Fibroblast of lung (primary cell): Measurements from ENCODE around the gene MYO1E. TPM values are rescaled to one million over a fixed set of nuclear protein-coding genes. Genes with fewer than 3 reads are reported as not detected.

ENCODE experiments used
- DNase-seq, 2 donors: peaks; one replicate each; pipeline versions ENCODE4 v3.0.0 to v3.0.0-alpha.2; 2010; ENCODE audit warnings: low read depth in 2 of 2
- H2AFZ ChIP-seq: 2 replicates; pipeline ENCODE4 v1.5.1; 2012; ENCODE audit warnings: low read length, control low read depth, inconsistent platforms
- H3K27ac ChIP-seq: 2 replicates; pipeline ENCODE4 v1.5.1; 2011; ENCODE audit warnings: low read length, control low read depth; ENCODE audit not compliant: insufficient read depth
- H3K27me3 ChIP-seq: 2 replicates; pipeline ENCODE4 v1.5.1; 2011; ENCODE audit warnings: mild to moderate bottlenecking, low read length; ENCODE audit not compliant: control insufficient read depth, insufficient read depth
- H3K36me3 ChIP-seq: 2 replicates; pipeline ENCODE4 v1.5.1; 2011; ENCODE audit warnings: low read length; ENCODE audit not compliant: control insufficient read depth, insufficient read depth
- H3K4me1 ChIP-seq: 2 replicates; pipeline ENCODE4 v1.5.1; 2011; ENCODE audit warnings: low read length; ENCODE audit not compliant: control insufficient read depth, insufficient read depth; ENCODE audit errors: extremely low read depth
- H3K4me2 ChIP-seq: 2 replicates; pipeline ENCODE4 v1.5.1; 2011; ENCODE audit warnings: low read length, control low read depth; ENCODE audit not compliant: insufficient read depth; ENCODE audit errors: extremely low read depth
- H3K4me3 ChIP-seq, 4 experiments: fragments of 200-600 bp in 1 of 4; sonication (generic) in 1 of 4; replicated peaks in 1 of 4; 2 replicates each; pipeline ENCODE4 v1.5.1; 2011 to 2016; ENCODE audit warnings: low read length in 4 of 4, low read depth in 3 of 4, mild to moderate bottlenecking in 3 of 4, control low read depth in 2 of 4, inconsistent platforms in 1 of 4, mixed read lengths in 1 of 4; ENCODE audit not compliant: insufficient read depth in 1 of 4; ENCODE audit errors: control extremely low read depth in 1 of 4
- H3K79me2 ChIP-seq: 2 replicates; pipeline ENCODE4 v1.5.1; 2012; ENCODE audit warnings: mild to moderate bottlenecking, low read length, inconsistent platforms; ENCODE audit not compliant: control insufficient read depth, insufficient read depth
- H3K9ac ChIP-seq: 2 replicates; pipeline ENCODE4 v1.5.1; 2011; ENCODE audit warnings: mild to moderate bottlenecking, low read length, control low read depth; ENCODE audit not compliant: insufficient read depth
- H3K9me3 ChIP-seq: 2 replicates; pipeline ENCODE4 v1.5.1; 2012; ENCODE audit warnings: low read depth, low read length; ENCODE audit not compliant: control insufficient read depth, insufficient read depth
- H4K20me1 ChIP-seq: 2 replicates; pipeline ENCODE4 v1.5.1; 2011; ENCODE audit warnings: low read length; ENCODE audit not compliant: control insufficient read depth, insufficient read depth; ENCODE audit errors: extremely low read depth
- EZH2 ChIP-seq: IDR thresholded peaks from 2 replicates; pipeline ENCODE4 v1.5.1; 2012; ENCODE audit warnings: low read length, control low read depth, mild to moderate bottlenecking; ENCODE audit errors: missing control alignments
- polyA plus RNA-seq, 2 donors: library from polyadenylated mRNA; depleted of rRNA in 1 of 2; stranded (reverse) in 1 of 2; unstranded in 1 of 2; fragments of >200 nt; gene quantifications; 2 replicates each; pipeline ENCODE4 v1.2.1, GENCODE V29; 2011 to 2012; ENCODE audit warnings: missing spikeins in 1 of 2
- total RNA-seq: library from RNA; depleted of rRNA; stranded (reverse); fragments of >200 nt; gene quantifications from 2 replicates; pipeline ENCODE4 v1.2.1, GENCODE V29; 2014
- TF ChIP-seq, protein P1 (sequence below), 2 donors: IDR thresholded peaks in 1 of 2; conservative IDR thresholded peaks in 1 of 2; 1 replicate in 1 of 2; 2 replicates in 1 of 2; pipeline ENCODE4 v1.5.1; 2011 to 2012; ENCODE audit warnings: low read length in 2 of 2, control low read depth in 1 of 2, inconsistent platforms in 1 of 2, low read depth in 1 of 2, mild to moderate bottlenecking in 1 of 2

MYO1E gene
- total and polyA plus RNA-seq, 2 donors (not counting 1 experiment from before 2014, with no cell fraction given), result 27.6 to 84.0 TPM

DNA sequence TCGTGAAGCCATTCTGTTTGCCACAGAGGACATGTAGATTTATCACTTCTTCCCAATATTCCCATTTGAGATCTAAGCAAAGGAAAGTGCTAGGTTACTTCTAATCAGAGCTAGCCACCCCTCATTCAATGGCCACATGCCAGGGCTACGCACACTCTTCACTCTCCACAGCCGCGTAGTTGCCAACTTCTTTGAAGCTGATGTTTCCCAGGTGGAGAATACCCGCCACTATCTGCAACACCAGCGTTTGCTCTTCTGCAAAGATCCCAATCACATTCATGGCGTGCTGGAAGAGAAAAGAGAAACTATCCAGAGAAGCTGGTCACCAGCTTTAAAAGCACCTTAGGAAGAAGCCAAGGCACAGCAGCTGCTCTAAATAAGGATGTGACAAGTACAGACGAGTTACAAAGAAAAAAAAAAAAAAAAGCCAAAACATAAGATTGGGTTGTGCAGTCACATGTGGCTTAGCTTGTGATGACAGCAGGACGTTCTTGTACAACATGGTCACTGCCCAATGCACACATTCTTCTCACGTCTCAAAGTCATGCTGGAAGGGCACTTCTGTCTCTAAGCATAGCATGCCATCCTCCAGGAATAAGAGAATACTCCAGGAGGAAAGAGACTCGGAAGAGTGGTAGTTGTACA, 149.6 kb downstream of the MYO1E start:
- no peak overlapping the region for H3K9ac ChIP-seq
- H3K4me3 ChIP-seq, result no peak overlapping the region
- no peak overlapping the region for H3K4me2 ChIP-seq
- H3K4me1 ChIP-seq, result peaks cover 9% of the 10 kb centered on the region
- no peak for DNase-seq
- H4K20me1 ChIP-seq, result no peaks in the 10 kb centered on the region
- H3K79me2 ChIP-seq, result no peaks in the 10 kb centered on the region
- TF ChIP-seq, protein P1, sequence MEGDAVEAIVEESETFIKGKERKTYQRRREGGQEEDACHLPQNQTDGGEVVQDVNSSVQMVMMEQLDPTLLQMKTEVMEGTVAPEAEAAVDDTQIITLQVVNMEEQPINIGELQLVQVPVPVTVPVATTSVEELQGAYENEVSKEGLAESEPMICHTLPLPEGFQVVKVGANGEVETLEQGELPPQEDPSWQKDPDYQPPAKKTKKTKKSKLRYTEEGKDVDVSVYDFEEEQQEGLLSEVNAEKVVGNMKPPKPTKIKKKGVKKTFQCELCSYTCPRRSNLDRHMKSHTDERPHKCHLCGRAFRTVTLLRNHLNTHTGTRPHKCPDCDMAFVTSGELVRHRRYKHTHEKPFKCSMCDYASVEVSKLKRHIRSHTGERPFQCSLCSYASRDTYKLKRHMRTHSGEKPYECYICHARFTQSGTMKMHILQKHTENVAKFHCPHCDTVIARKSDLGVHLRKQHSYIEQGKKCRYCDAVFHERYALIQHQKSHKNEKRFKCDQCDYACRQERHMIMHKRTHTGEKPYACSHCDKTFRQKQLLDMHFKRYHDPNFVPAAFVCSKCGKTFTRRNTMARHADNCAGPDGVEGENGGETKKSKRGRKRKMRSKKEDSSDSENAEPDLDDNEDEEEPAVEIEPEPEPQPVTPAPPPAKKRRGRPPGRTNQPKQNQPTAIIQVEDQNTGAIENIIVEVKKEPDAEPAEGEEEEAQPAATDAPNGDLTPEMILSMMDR (conservative IDR thresholded peaks at IDR 0.05 in 1 of 2, IDR thresholded peaks at IDR 0.05 in 1 of 2; ENCODE audit: low read depth in 1 of 2, low read length in 2 of 2), result no peak
- no peak for TF ChIP-seq EZH2
- H3K36me3 ChIP-seq, result peaks cover 5% of the 10 kb centered on the region
- H3K9me3 ChIP-seq, result no peaks in the 10 kb centered on the region
- no peaks in the 10 kb centered on the region for H3K27me3 ChIP-seq
- H3K27ac ChIP-seq, result peak overlapping the region; percentile 6
- no peak overlapping the region for H2AFZ ChIP-seq

DNA sequence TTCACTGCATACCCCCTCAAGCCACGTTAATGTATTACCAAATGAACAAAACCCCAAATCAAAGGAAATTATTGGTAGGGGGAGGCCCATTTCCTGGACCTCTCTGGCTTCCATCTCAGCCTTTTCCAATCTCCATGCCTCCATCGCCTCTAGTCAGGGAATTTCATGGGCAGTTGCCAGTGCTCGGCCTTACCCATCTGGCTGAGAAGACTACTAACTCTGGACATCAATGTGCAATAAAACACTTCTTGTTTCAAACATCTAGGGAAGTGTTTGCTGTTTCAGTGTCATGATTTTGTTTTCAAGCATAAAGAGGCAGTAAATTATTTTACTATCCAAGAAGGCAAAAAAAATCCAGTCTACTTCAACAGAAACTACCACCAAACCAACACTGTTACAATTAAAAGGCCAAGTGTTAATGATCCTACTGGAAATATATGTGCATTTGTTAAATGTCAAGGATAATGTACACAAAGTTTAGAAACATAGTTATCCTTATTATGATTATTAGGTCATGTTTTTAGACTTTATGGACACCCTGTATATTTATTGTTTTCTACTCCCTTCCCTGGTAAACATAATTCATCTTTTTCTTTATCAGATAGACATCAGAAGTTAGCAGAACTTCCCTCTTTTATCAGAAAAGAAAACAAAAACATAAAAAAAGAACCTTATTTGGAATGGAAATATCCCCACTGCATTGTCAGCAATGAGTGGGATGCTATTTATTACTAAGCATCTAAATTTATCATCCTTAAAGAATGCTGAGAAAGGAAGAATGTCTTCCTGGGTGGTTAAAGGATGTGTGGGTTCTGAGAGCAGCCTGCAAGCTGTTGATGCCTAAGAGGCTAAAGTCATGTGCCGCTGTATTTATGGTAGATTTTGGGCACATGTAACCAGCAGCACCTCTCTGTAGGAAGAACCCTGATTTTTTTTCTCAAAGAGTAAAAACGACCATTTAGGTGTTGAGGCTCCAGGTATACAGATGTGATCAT, 150.9 kb downstream of the MYO1E start:
- no peak overlapping the region for H3K4me2 ChIP-seq
- no peaks in the 10 kb centered on the region for H3K27me3 ChIP-seq
- TF ChIP-seq, protein P1 (conservative IDR thresholded peaks at IDR 0.05 in 1 of 2, IDR thresholded peaks at IDR 0.05 in 1 of 2; ENCODE audit: low read depth in 1 of 2, low read length in 2 of 2), result no peak
- H3K4me3 ChIP-seq, result no peak overlapping the region
- H4K20me1 ChIP-seq, result no peaks in the 10 kb centered on the region
- peak; percentile 57 to 92 for DNase-seq
- H3K4me1 ChIP-seq, result peaks cover 9% of the 10 kb centered on the region
- H3K9ac ChIP-seq, result no peak overlapping the region
- peak overlapping the region; percentile 46 for H3K27ac ChIP-seq
- H3K79me2 ChIP-seq, result no peaks in the 10 kb centered on the region
- H3K36me3 ChIP-seq, result peaks cover 7% of the 10 kb centered on the region
- no peaks in the 10 kb centered on the region for H3K9me3 ChIP-seq
- H2AFZ ChIP-seq, result no peak overlapping the region

DNA sequence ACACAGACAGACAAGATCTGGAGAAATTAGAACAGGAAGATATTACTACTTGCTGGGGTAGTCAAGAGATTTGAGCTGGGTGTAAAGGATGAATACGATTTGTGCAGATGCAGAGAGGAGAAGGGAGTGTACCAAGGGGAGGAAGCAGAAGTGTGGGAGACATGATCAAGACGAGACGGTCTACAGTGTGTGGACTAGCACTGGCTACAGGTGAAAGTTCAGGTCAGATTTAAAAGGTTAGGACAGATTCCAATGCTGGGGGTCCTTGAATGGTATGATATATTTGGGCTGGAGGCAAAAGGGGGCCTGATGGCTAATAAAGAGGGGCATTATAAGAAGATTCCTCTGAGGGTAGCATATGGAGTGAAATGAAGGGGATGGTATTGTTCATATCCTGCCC, 154.0 kb downstream of the MYO1E start:
- Histone ChIP-seq H3K4me3 (no peak overlapping the region), H4K20me1 (no peaks in the 10 kb centered on the region), H3K9me3 (no peaks in the 10 kb centered on the region), H3K4me1 (peaks cover 6% of the 10 kb centered on the region), H3K27ac (no peak overlapping the region), H3K79me2 (no peaks in the 10 kb centered on the region), H3K9ac (no peak overlapping the region), H3K36me3 (peaks cover 10% of the 10 kb centered on the region), H2AFZ (no peak overlapping the region), H3K4me2 (no peak overlapping the region), H3K27me3 (no peaks in the 10 kb centered on the region)
- DNase-seq, result no peak
- TF ChIP-seq EZH2, result no peak
- TF ChIP-seq, protein P1 (conservative IDR thresholded peaks at IDR 0.05 in 1 of 2, IDR thresholded peaks at IDR 0.05 in 1 of 2; ENCODE audit: low read depth in 1 of 2, low read length in 2 of 2), result no peak
